ENCODE data around the gene STK24. TPM values are rescaled to one million over a fixed set of nuclear protein-coding genes. Genes with fewer than 3 reads are reported as not detected.

The STK24 gene
- total and polyA plus RNA-seq, 2 of the 4 experiments (the other 2 are of a cell fraction) = 29.2 to 43.4 TPM

DNA sequence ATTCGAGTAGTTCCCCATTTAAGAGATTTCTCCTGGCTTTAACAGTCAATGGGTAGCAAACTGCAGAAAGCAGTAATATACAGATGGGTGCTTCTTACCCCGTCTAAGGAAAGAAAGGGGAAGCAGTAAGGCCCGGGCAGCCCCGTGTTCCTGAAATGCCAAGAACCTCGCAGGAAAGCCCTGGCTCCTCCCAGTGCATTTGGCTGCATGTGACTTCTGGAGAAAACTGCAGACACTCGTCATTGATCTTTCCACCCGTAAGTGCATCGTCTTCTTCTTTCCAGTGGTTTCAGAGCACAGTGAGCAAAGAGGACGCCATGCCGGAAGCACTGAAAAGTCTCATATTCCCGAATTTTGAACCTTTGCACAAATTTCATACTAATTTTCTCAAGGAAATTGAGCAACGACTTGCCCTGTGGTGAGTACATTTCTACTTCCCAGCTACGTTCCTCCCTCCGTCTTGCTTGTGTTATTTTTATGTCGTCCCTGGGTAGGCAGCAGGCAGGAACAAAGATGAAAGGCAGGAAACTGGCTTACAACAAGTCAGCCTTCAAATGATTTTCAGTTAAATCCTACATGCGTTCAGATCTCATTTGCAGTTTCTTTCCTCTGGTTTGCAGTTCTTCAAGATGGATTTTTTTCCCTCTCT lies 165.2 kb downstream of the STK24 start:
- Histone ChIP-seq H3K27ac (ENCODE audit: insufficient read depth, low read length) (no peak overlapping the region), H2BK5ac (ENCODE audit: low read depth, low read length, poor library complexity, severe bottlenecking) (no peak overlapping the region), H3K23ac (ENCODE audit: low read depth, low read length) (no peak overlapping the region), H4K91ac (ENCODE audit: insufficient read depth, low read depth, low read length) (no peak overlapping the region), H3K79me1 (ENCODE audit: low read depth in 1 of 2, low read length in 2 of 2) (peaks cover 9 to 40% of the 10 kb centered on the region in 2 experiments; a peak in 3 of 4 replicates), H2AK5ac (ENCODE audit: low read depth, low read length) (no peak overlapping the region), H2BK20ac (ENCODE audit: low read depth, low read length) (no peak overlapping the region), H4K20me1 (ENCODE audit: insufficient read depth, low read length) (peaks cover 3% of the 10 kb centered on the region; the same call in 1 of the 2 replicates), H3K4me2 (ENCODE audit: low read depth, low read length) (no peak overlapping the region), H3K9me1 (ENCODE audit: insufficient read depth, low read length) (peaks cover 20% of the 10 kb centered on the region; the same call in 1 of the 2 replicates), H3K4me3 (ENCODE audit: insufficient read depth, low read depth, low read length) (no peak overlapping the region), H4K8ac (ENCODE audit: low read depth in 2 of 2, low read length in 2 of 2) (no peak overlapping the region), H3K9me3 (ENCODE audit: control insufficient read depth, insufficient read depth, low read length) (no peaks in the 10 kb centered on the region), H3K4me1 (ENCODE audit: control insufficient read depth, insufficient read depth, low read length) (no peaks in the 10 kb centered on the region), H2AFZ (replicated peaks; ENCODE audit: low read length, poor library complexity) (no peak overlapping the region), H3K18ac (ENCODE audit: low read depth, low read length) (no peak overlapping the region), H3K4ac (ENCODE audit: low read depth, low read length) (no peak overlapping the region), H4K5ac (ENCODE audit: low read depth, low read length) (no peak overlapping the region), H2BK15ac (ENCODE audit: low read depth, low read length) (no peak overlapping the region), H3K27me3 (ENCODE audit: control insufficient read depth, insufficient read depth, low read length) (no peaks in the 10 kb centered on the region), H3K36me3 (ENCODE audit: control insufficient read depth, insufficient read depth, low read length) (peaks cover 63% of the 10 kb centered on the region), H2AK9ac (replicated peaks; ENCODE audit: low read depth, low read length, poor library complexity) (no peak overlapping the region), H3K9ac (ENCODE audit: low read depth, low read length) (no peak overlapping the region), H3K56ac (ENCODE audit: extremely low read depth, insufficient read depth, low read length) (no peak overlapping the region), H2BK120ac (ENCODE audit: low read depth, low read length) (no peak overlapping the region), H3K14ac (replicated peaks; ENCODE audit: low read depth, low read length) (no peak overlapping the region)
- BruUV-seq (replicated peaks) = no TSS peak
- WGBS, 2 experiments (ENCODE audit: extremely low coverage in 2 of 2, insufficient read length in 1 of 2) = 85% methylated on average over 8 of the region's 16 CpGs; no CpG with 5 or more reads in 1 of the 2 experiments
- intact Hi-C loops (cut with micrococcal nuclease) (no loop called here), in situ Hi-C loops (cut with MboI; ENCODE audit: low sequenced_read_pairs) (no loop called here), dilution Hi-C loops (cut with HindIII; ENCODE audit: low sequenced_read_pairs, unreplicated experiment) (no loop called here)
- no peak for TF ChIP-seq RAD21 (IDR thresholded peaks at IDR 0.05; ENCODE audit: low read length)
- no peak for TF ChIP-seq CHD1 (IDR thresholded peaks at IDR 0.05; ENCODE audit: low read depth, low read length)
- TF ChIP-seq, protein P1, sequence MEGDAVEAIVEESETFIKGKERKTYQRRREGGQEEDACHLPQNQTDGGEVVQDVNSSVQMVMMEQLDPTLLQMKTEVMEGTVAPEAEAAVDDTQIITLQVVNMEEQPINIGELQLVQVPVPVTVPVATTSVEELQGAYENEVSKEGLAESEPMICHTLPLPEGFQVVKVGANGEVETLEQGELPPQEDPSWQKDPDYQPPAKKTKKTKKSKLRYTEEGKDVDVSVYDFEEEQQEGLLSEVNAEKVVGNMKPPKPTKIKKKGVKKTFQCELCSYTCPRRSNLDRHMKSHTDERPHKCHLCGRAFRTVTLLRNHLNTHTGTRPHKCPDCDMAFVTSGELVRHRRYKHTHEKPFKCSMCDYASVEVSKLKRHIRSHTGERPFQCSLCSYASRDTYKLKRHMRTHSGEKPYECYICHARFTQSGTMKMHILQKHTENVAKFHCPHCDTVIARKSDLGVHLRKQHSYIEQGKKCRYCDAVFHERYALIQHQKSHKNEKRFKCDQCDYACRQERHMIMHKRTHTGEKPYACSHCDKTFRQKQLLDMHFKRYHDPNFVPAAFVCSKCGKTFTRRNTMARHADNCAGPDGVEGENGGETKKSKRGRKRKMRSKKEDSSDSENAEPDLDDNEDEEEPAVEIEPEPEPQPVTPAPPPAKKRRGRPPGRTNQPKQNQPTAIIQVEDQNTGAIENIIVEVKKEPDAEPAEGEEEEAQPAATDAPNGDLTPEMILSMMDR (conservative IDR thresholded peaks at IDR 0.05; ENCODE audit: low read depth, low read length) = no peak
- TF ChIP-seq RFX5 (IDR thresholded peaks at IDR 0.05; ENCODE audit: low read depth, low read length) = no peak
- no peak for TF ChIP-seq MXI1 (IDR thresholded peaks at IDR 0.05; ENCODE audit: borderline replicate concordance, low read depth, low read length)
- TF ChIP-seq MAZ (IDR thresholded peaks at IDR 0.05; ENCODE audit: borderline replicate concordance, low read depth, low read length) = no peak
- TF ChIP-seq BHLHE40 (IDR thresholded peaks at IDR 0.05; ENCODE audit: low read depth, low read length) = no peak
- no peak for TF ChIP-seq NFE2L2 (IDR thresholded peaks at IDR 0.05; ENCODE audit: low read depth, low read length)
- TF ChIP-seq, protein P2, sequence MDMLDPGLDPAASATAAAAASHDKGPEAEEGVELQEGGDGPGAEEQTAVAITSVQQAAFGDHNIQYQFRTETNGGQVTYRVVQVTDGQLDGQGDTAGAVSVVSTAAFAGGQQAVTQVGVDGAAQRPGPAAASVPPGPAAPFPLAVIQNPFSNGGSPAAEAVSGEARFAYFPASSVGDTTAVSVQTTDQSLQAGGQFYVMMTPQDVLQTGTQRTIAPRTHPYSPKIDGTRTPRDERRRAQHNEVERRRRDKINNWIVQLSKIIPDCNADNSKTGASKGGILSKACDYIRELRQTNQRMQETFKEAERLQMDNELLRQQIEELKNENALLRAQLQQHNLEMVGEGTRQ (IDR thresholded peaks at IDR 0.05; ENCODE audit: low read depth, low read length) = no peak
- TF ChIP-seq FOS (IDR thresholded peaks at IDR 0.05; ENCODE audit: low read depth, low read length) = no peak
- TF ChIP-seq, protein P3, sequence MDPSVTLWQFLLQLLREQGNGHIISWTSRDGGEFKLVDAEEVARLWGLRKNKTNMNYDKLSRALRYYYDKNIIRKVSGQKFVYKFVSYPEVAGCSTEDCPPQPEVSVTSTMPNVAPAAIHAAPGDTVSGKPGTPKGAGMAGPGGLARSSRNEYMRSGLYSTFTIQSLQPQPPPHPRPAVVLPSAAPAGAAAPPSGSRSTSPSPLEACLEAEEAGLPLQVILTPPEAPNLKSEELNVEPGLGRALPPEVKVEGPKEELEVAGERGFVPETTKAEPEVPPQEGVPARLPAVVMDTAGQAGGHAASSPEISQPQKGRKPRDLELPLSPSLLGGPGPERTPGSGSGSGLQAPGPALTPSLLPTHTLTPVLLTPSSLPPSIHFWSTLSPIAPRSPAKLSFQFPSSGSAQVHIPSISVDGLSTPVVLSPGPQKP (IDR thresholded peaks at IDR 0.05; ENCODE audit: borderline replicate concordance, low read depth, low read length) = no peak
- TF ChIP-seq RCOR1 (IDR thresholded peaks at IDR 0.05; ENCODE audit: insufficient replicate concordance, low read length) = no peak
- ChIA-PET POLR2A (ENCODE audit: unreplicated experiment) (no interaction called here), CTCF (no interaction called here)
- DNase-seq (no peak), ATAC-seq (ENCODE audit: low read depth) (no peak)
